K562 (cell line): ENCODE measurements around the gene SKIC2. TPM values are rescaled to one million over a fixed set of nuclear protein-coding genes. Genes with fewer than 3 reads are reported as not detected.

ENCODE experiments used
- ATAC-seq: fragments of 200-7000 bp; cut with Tn5 transposase; 3 replicates; pipeline ENCODE4 v1.9.1; 2020; ENCODE audit warnings: moderate library complexity
- BruUV-seq: library from RNA; stranded (reverse); fragments of 400-500 nt; replicated peaks from 2 replicates; lab custom pipeline; 2021; lab: Mats Ljungman, UMichigan
- CTCF ChIA-PET: fragments of 300-600 bp; formaldehyde crosslinking; extraction: SDS; loops from one replicate; lab custom pipeline; 2021; ENCODE audit warnings: low intra/inter-chr PET ratio; lab: Yijun Ruan, JAX
- POLR2A ChIA-PET: fragments of 300-600, 350-650 bp; sonication (Branson Sonifier 250); formaldehyde crosslinking; extraction: SDS; loops from one replicate; lab custom pipeline; 2021; ENCODE audit warnings: antibody characterized with exemption, inconsistent platforms; lab: Yijun Ruan, JAX
- DNase-seq, 4 experiments: peaks; one replicate each; pipeline versions ENCODE4 v3.0.0 to v3.0.0-alpha.2; 2011 to 2018; ENCODE audit warnings: low spot score in 3 of 4, mixed read lengths in 3 of 4; ENCODE audit errors: extremely low read depth in 1 of 4
- FAIRE-seq: peaks from 2 replicates; lab custom pipeline; 2011; peaks lifted over from hg19 to GRCh38; lab: Jason Lieb, UNC
- H2AFZ ChIP-seq: 2 replicates; pipeline ENCODE4 v1.6.0; 2011; ENCODE audit warnings: low read depth, low read length, control low read depth, inconsistent platforms
- H3K27ac ChIP-seq: fragments of 200-600 bp; 3 replicates; pipeline ENCODE4 v1.8.0; 2011; ENCODE audit warnings: low read depth, mild to moderate bottlenecking, control low read depth, inconsistent platforms, low read length, moderate library complexity, mixed read lengths; ENCODE audit errors: extremely low read depth
- H3K27me3 ChIP-seq, 2 experiments: fragments of 300-600 bp in 1 of 2; 2 replicates in 1 of 2; 3 replicates in 1 of 2; pipeline versions ENCODE4 v1.6.0 to v1.8.0; 2011; ENCODE audit warnings: inconsistent platforms in 2 of 2, low read length in 2 of 2, mild to moderate bottlenecking in 1 of 2, mixed read lengths in 1 of 2, moderate library complexity in 1 of 2; ENCODE audit not compliant: control insufficient read depth in 2 of 2, insufficient read depth in 2 of 2
- H3K36me3 ChIP-seq: fragments of 300-600 bp; 3 replicates; pipeline ENCODE4 v1.8.0; 2011; ENCODE audit warnings: mild to moderate bottlenecking, low read length, inconsistent platforms; ENCODE audit not compliant: control insufficient read depth, insufficient read depth
- H3K4me1 ChIP-seq, 2 experiments: fragments of 200-600 bp in 1 of 2; replicated peaks in 1 of 2; 2 replicates in 1 of 2; 3 replicates in 1 of 2; pipeline versions ENCODE4 v1.5.1 to v1.8.0; 2011; ENCODE audit warnings: inconsistent platforms in 2 of 2, low read length in 2 of 2, mild to moderate bottlenecking in 1 of 2, mixed read lengths in 1 of 2, moderate library complexity in 1 of 2; ENCODE audit not compliant: control insufficient read depth in 2 of 2, insufficient read depth in 2 of 2
- H3K4me2 ChIP-seq: 2 replicates; pipeline ENCODE4 v1.6.1; 2011; ENCODE audit warnings: low read length, control low read depth, inconsistent platforms, mixed read lengths; ENCODE audit not compliant: insufficient read depth
- H3K4me3 ChIP-seq: fragments of 200-600 bp; sonication (generic), shearing (Covaris generic); 2 replicates; pipeline ENCODE4 v1.5.1; 2016; ENCODE audit warnings: control low read depth, inconsistent platforms
- H3K79me2 ChIP-seq: fragments of 200-600 bp; 3 replicates; pipeline ENCODE4 v1.8.0; 2011; ENCODE audit warnings: low read length, inconsistent platforms; ENCODE audit not compliant: control insufficient read depth, insufficient read depth
- H3K9ac ChIP-seq, 2 experiments: 2 replicates each; pipeline versions ENCODE4 v1.6.0 to v1.6.1; 2011; ENCODE audit warnings: low read depth in 2 of 2, low read length in 2 of 2, control low read depth in 1 of 2, inconsistent platforms in 1 of 2, mild to moderate bottlenecking in 1 of 2, mixed read lengths in 1 of 2; ENCODE audit not compliant: insufficient read depth in 1 of 2
- H3K9me1 ChIP-seq: one replicate; pipeline ENCODE4 v1.6.0; 2011; ENCODE audit warnings: inconsistent platforms, mild to moderate bottlenecking, low read length, moderate library complexity; ENCODE audit not compliant: control insufficient read depth, insufficient read depth
- H3K9me3 ChIP-seq: replicated peaks from 2 replicates; pipeline ENCODE4 v1.5.1; 2011; ENCODE audit warnings: low read depth, low read length, inconsistent platforms; ENCODE audit not compliant: control insufficient read depth, insufficient read depth
- H4K20me1 ChIP-seq: replicated peaks from 2 replicates; pipeline ENCODE4 v1.6.1; 2011; ENCODE audit warnings: low read length, inconsistent platforms, mixed read lengths; ENCODE audit not compliant: control insufficient read depth, insufficient read depth
- BRD9 ChIP-seq: fragments of 450-650 bp; IDR thresholded peaks from 2 replicates; pipeline ENCODE4 v1.6.1; 2018; ENCODE audit warnings: low read depth; ENCODE audit not compliant: partially characterized antibody
- CBX2 ChIP-seq: fragments of 200-600 bp; sonication (generic); IDR thresholded peaks from one replicate; pipeline ENCODE4 v1.6.1; 2012; ENCODE audit warnings: mild to moderate bottlenecking, low read length, inconsistent platforms; ENCODE audit not compliant: insufficient read depth, poor library complexity, severe bottlenecking
- CREB1 ChIP-seq, 2 experiments: sonication (generic) in 1 of 2; formaldehyde crosslinking in 1 of 2; IDR thresholded peaks; 2 replicates each; pipeline versions ENCODE4 v1.6.1 to v1.8.0; 2012 to 2022; ENCODE audit warnings: inconsistent platforms in 1 of 2, mild to moderate bottlenecking in 1 of 2, missing genetic modification reagents in 1 of 2, moderate library complexity in 1 of 2
- ELK3 ChIP-seq: fragments of 450-650 bp; formaldehyde crosslinking; IDR thresholded peaks from 2 replicates; pipeline ENCODE4 v1.4.0; 2020; ENCODE audit warnings: mild to moderate bottlenecking
- GATA2 ChIP-seq: sonication (generic); formaldehyde crosslinking; IDR thresholded peaks from 2 replicates; pipeline ENCODE4 v1.4.0; 2020; ENCODE audit warnings: mild to moderate bottlenecking, missing genetic modification reagents
- GTF3C2 ChIP-seq: IDR thresholded peaks from 3 replicates; pipeline ENCODE4 v1.6.1; 2011; ENCODE audit warnings: borderline replicate concordance, mild to moderate bottlenecking, moderate library complexity; ENCODE audit not compliant: insufficient read length; ENCODE audit errors: extremely low read depth
- KLF16 ChIP-seq: IDR thresholded peaks from 2 replicates; pipeline ENCODE4 v1.6.1; 2016; ENCODE audit warnings: antibody characterized with exemption
- NFYB ChIP-seq: IDR thresholded peaks from 2 replicates; pipeline ENCODE4 v1.6.1; 2011; ENCODE audit warnings: mild to moderate bottlenecking, moderate library complexity; ENCODE audit not compliant: insufficient read length; ENCODE audit errors: extremely low read depth
- NKRF ChIP-seq: fragments of 450-650 bp; IDR thresholded peaks from 2 replicates; pipeline ENCODE4 v1.6.1; 2016; ENCODE audit warnings: borderline replicate concordance
- RBM15 ChIP-seq: fragments of 200-400 bp; formaldehyde crosslinking; IDR thresholded peaks from 2 replicates; pipeline ENCODE4 v1.6.1; 2018; ENCODE audit warnings: mild to moderate bottlenecking, low read length, moderate library complexity; ENCODE audit not compliant: insufficient read depth
- SUPT5H ChIP-seq: fragments of 450-650 bp; IDR thresholded peaks from 2 replicates; pipeline ENCODE4 v1.6.1; 2016
- TCF3 ChIP-seq: sonication (generic); formaldehyde crosslinking; IDR thresholded peaks from 2 replicates; pipeline ENCODE4 v1.4.0; 2020; ENCODE audit warnings: mild to moderate bottlenecking, missing genetic modification reagents
- ZBTB1 ChIP-seq: sonication (generic); formaldehyde crosslinking; IDR thresholded peaks from 2 replicates; pipeline ENCODE4 v1.8.1; 2023; ENCODE audit warnings: missing genetic modification reagents, low read depth, mild to moderate bottlenecking, borderline replicate concordance
- ZNF583 ChIP-seq: fragments of 250-450 bp; sonication (Bioruptor Pico); IDR thresholded peaks from 2 replicates; pipeline ENCODE4 v1.4.0; 2020
- WGBS: fragments of 100-300 bp; shearing (Covaris generic); methylation state at CpG from one replicate; pipeline ENCODE4 v1.1.6; 2016; ENCODE audit warnings: low coverage, mixed read lengths; ENCODE audit not compliant: insufficient coverage; ENCODE audit errors: missing lambda C conversion rate; 5-methylcytosine and 5-hydroxymethylcytosine counted together
- in situ Hi-C: fragments of 300-500 bp; cut with MboI; formaldehyde crosslinking; loops from 4 replicates; pipeline ENCODE4 v1.15.0; 2018; ENCODE audit warnings: inconsistent platforms, mixed read lengths
- intact Hi-C: fragments of 100-400 bp; cut with micrococcal nuclease; formaldehyde crosslinking; loops from 2 replicates; pipeline ENCODE4 v1.14.2; 2022
- polyA plus RNA-seq, 8 experiments: library from polyadenylated mRNA; depleted of rRNA in 4 of 8; stranded (reverse) in 5 of 8; unstranded in 3 of 8; fragments of >200 nt; fragmentation: Nextera tagmentation in 2 of 8; fragmentation: Illumina TruSeq in 1 of 8; extraction: Ambion mirVana in 2 of 8; extraction: Trizol in 1 of 8; gene quantifications; 2 replicates each; pipeline versions ENCODE4 v1.2.1 to v1.2.3, GENCODE V29; 2011 to 2014; ENCODE audit warnings: inconsistent platforms in 1 of 8, missing spikeins in 1 of 8
- total RNA-seq, 7 experiments: library from RNA; depleted of rRNA in 6 of 7; stranded (reverse); fragments of >200 nt in 6 of 7; fragmentation: Illumina TruSeq in 2 of 7; extraction: Trizol in 2 of 7; gene quantifications; 2 replicates each; pipeline versions ENCODE4 v1.2.1 to v1.2.3, GENCODE V29; 2011 to 2021; ENCODE audit warnings: low replicate concordance in 1 of 7
- TF ChIP-seq, protein P1 (sequence below), 2 experiments: fragments of 450-650 bp in 1 of 2; sonication (generic) in 1 of 2; formaldehyde crosslinking; conservative IDR thresholded peaks; 2 replicates each; pipeline versions ENCODE4 v1.4.0 to v1.8.1; 2020 to 2022; ENCODE audit warnings: mild to moderate bottlenecking in 1 of 2, missing genetic modification reagents in 1 of 2

The SKIC2 gene
- total and polyA plus RNA-seq, 9 of the 15 experiments (the other 6 are each of a cell fraction or from before 2014, with no cell fraction given), result 3.3 to 94.6 (median 38.8) TPM

- TF ChIP-seq ZBTB1 (CRISPR knock-in tag) (no peak), ZNF583 (CRISPR knock-in tag) (no peak)
These were observed 43.6 kb upstream of the SKIC2 start (continued) for GRCh38 chr6:31915351-31915750.

DNA sequence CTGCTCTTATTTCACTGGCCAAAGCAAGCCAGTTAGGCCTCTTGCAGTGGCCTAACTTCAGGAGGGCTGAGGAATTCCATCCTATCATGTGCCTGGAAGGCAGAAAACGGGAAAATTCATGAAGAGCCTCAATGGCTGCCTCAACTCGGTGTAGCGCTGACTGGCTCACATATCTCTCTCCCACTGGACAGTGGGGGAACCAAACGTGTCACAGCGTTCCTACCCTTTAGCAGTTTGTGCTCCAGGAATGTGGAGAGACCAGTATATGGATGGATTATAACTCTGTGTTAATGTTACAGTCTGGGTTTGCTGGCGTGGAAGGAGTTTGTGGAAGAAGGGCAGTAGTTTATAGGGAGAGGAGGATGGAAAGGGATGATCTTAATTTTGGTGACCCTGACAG, 43.2 kb upstream of the SKIC2 start:
- CTCF ChIA-PET, result no interaction called here
- no peaks in the 10 kb centered on the region for H3K9me1 ChIP-seq
- no peaks in the 10 kb centered on the region for H3K27me3 ChIP-seq
- in situ Hi-C loops, result no loop called here
- no peaks in the 10 kb centered on the region for H3K9me3 ChIP-seq
- no peak for DNase-seq
- H3K4me2 ChIP-seq, result no peak overlapping the region
- peak overlapping the region; percentile 35 for H2AFZ ChIP-seq
- intact Hi-C loops, result loop anchor here (5.0 kb wide), 1 partner anchor 42 kb away; the partner anchor contains the start of genes NELFE and SKIC2
- H3K4me3 ChIP-seq, result no peak overlapping the region
- H3K79me2 ChIP-seq, result no peaks in the 10 kb centered on the region
- H3K9ac ChIP-seq, result no peak overlapping the region
- ATAC-seq, result no peak
- no TSS peak for BruUV-seq
- no peaks in the 10 kb centered on the region for H4K20me1 ChIP-seq
- peaks cover 0 to 8% of the 10 kb centered on the region in 2 experiments; a peak in 1 of 5 replicates for H3K4me1 ChIP-seq
- FAIRE-seq, result no peak
- no peak overlapping the region for H3K27ac ChIP-seq
- H3K36me3 ChIP-seq, result no peaks in the 10 kb centered on the region
- WGBS, result 44% methylated on average over 6 of the region's 6 CpGs
- POLR2A ChIA-PET, result no interaction called here
- TF ChIP-seq, protein P1, sequence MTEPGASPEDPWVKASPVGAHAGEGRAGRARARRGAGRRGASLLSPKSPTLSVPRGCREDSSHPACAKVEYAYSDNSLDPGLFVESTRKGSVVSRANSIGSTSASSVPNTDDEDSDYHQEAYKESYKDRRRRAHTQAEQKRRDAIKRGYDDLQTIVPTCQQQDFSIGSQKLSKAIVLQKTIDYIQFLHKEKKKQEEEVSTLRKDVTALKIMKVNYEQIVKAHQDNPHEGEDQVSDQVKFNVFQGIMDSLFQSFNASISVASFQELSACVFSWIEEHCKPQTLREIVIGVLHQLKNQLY (CRISPR knock-in tag; conservative IDR thresholded peaks at IDR 0.05), result no peak
- TF ChIP-seq BRD9 (no peak), CREB1 (IDR thresholded peaks at IDR 0.05) (no peak), CREB1 (CRISPR knock-in tag; IDR thresholded peaks at IDR 0.05) (no peak), GATA2 (CRISPR knock-in tag) (no peak), CBX2 (no peak), TCF3 (CRISPR knock-in tag) (no peak), SUPT5H (no peak), RBM15 (no peak), ELK3 (CRISPR knock-in tag) (no peak), NFYB (no peak), GTF3C2 (no peak), NKRF (no peak), KLF16 (no peak)
